ENCODE results near the gene LRRC2. TPM values are rescaled to one million over a fixed set of nuclear protein-coding genes. Genes with fewer than 3 reads are reported as not detected.
A peak's percentile ranks its signal among the peaks of the same experiment; 100 is the strongest.

The LRRC2 gene
- total RNA-seq, 1 donor from 2014 or later, result 2.0 TPM

DNA sequence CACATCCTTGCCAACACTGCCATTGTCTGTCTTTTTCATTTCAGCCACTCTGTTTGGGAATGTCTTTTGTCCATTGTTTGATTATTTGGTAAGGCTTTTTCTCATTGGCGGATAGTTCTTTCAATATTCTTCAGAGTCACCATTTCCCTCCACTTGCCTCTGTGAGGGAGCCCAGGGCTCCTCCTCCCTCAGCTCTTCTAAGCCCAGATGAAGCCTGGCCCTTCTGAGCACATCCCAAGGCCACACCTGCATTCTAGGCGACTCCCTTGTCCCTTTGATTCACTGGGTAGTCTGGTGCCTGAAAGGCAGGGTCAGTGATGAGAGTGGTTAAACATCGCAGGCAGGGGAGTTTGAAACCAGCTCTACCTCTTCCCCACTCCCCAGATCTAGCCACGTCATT lies 89.0 kb downstream of the LRRC2 start:
- Histone ChIP-seq H3K4me3 (no peak overlapping the region), H3K9me3 (no peaks in the 10 kb centered on the region), H3K4me1 (no peaks in the 10 kb centered on the region), H3K27ac (no peak overlapping the region), H3K36me3 (no peaks in the 10 kb centered on the region), H3K27me3 (no peaks in the 10 kb centered on the region)
- TF ChIP-seq POLR2A (IDR thresholded peaks at IDR 0.05) (no peak), POLR2AphosphoS5 (IDR thresholded peaks at IDR 0.05; ENCODE audit: insufficient read depth in 1 of 2, low read depth in 1 of 2) (no peak)
- TF ChIP-seq, protein P1, sequence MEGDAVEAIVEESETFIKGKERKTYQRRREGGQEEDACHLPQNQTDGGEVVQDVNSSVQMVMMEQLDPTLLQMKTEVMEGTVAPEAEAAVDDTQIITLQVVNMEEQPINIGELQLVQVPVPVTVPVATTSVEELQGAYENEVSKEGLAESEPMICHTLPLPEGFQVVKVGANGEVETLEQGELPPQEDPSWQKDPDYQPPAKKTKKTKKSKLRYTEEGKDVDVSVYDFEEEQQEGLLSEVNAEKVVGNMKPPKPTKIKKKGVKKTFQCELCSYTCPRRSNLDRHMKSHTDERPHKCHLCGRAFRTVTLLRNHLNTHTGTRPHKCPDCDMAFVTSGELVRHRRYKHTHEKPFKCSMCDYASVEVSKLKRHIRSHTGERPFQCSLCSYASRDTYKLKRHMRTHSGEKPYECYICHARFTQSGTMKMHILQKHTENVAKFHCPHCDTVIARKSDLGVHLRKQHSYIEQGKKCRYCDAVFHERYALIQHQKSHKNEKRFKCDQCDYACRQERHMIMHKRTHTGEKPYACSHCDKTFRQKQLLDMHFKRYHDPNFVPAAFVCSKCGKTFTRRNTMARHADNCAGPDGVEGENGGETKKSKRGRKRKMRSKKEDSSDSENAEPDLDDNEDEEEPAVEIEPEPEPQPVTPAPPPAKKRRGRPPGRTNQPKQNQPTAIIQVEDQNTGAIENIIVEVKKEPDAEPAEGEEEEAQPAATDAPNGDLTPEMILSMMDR (IDR thresholded peaks at IDR 0.05), result no peak
- DNase-seq (ENCODE audit: extremely low spot score in 2 of 2), result peak in 1 of 2 donors; percentile 42
- intact Hi-C loops (cut with DNase I), result no loop called here

DNA sequence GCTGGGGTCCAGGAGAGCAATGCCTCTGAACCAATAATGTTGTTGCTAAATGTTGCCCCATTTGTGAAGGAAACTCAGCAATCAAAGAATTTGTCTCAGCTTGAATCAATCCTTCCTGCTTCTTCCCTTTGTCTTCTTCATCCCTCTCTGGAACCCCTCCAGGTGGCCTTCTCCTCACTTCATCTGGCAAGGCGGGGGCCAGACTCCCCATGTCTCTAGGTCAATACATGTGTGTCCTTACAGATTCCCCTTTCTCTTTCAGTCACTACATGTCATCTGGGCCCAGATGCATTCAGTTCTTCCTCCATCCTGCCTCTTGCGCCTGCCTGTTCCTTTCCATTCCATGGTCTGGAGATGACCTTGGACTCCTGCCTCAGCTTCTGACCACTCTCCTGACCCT lies 93.4 kb downstream of the LRRC2 start:
- Histone ChIP-seq H3K36me3 (no peaks in the 10 kb centered on the region), H3K4me1 (no peaks in the 10 kb centered on the region), H3K27me3 (no peaks in the 10 kb centered on the region), H3K27ac (no peak overlapping the region), H3K4me3 (no peak overlapping the region), H3K9me3 (no peaks in the 10 kb centered on the region)
- DNase-seq (ENCODE audit: extremely low spot score in 2 of 2), result peak in 1 of 2 donors; percentile 19
- TF ChIP-seq, protein P1 (IDR thresholded peaks at IDR 0.05), result no peak
- TF ChIP-seq POLR2A (IDR thresholded peaks at IDR 0.05) (no peak), POLR2AphosphoS5 (IDR thresholded peaks at IDR 0.05; ENCODE audit: insufficient read depth in 1 of 2, low read depth in 1 of 2) (no peak)
- intact Hi-C loops (cut with DNase I), result no loop called here

DNA sequence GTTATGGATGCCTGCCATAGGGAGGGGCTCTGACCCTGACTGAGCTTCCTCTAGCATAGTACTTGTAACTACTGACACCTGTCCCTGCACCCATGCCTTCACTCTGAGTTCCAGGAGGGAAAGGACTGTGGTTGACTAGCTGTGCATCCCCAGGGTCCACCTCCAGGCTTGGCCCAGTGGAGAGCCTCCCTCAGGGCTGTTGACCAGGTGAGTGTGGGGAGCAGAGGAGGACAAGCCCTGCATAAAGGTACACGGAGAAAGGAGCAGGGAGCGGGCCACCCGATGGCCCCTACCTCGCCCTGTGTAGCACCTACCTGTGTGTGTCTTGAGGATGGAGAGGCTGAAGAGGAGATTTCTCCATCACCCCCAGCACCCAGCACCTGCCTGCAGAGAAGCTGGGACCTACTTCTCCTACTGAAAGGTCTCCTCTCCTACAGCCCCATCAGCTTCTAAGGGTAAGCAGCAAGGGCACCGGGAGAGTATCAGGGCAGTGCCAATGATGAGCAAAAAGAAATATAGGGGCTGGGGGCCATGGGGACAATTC lies 94.7 kb downstream of the LRRC2 start:
- H3K27me3 ChIP-seq, result no peaks in the 10 kb centered on the region
- no peaks in the 10 kb centered on the region for H3K36me3 ChIP-seq
- intact Hi-C loops (cut with DNase I), result no loop called here
- H3K4me3 ChIP-seq, result no peak overlapping the region
- TF ChIP-seq, protein P1 (IDR thresholded peaks at IDR 0.05), result no peak
- no peak for TF ChIP-seq POLR2AphosphoS5 (IDR thresholded peaks at IDR 0.05; ENCODE audit: insufficient read depth in 1 of 2, low read depth in 1 of 2)
- no peak for TF ChIP-seq POLR2A (IDR thresholded peaks at IDR 0.05)
- H3K27ac ChIP-seq, result no peak overlapping the region
- H3K9me3 ChIP-seq, result no peaks in the 10 kb centered on the region
- H3K4me1 ChIP-seq, result no peaks in the 10 kb centered on the region
- DNase-seq (ENCODE audit: extremely low spot score in 2 of 2), result peak; percentile 72 to 84

DNA sequence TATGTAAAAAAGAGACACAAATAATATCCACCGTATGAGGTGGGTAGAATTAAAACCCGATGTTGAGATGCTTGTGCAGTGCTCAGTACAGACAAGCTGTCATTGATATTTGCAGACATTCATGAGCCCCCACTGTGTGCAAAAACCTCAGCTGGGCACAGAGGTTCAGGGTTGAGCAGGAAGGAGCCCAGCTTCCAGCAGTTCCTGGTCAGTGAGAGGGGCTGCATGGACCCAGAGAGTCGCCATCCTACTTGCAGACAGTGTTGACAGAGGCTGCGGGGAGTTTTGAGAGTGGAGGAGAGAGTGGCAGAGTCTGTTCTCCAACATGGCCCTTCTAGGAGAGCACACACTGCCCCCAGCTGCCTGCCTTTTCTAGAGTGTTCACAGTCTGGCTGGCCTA lies 95.3 kb downstream of the LRRC2 start:
- H3K9me3 ChIP-seq, result no peaks in the 10 kb centered on the region
- H3K4me1 ChIP-seq, result no peaks in the 10 kb centered on the region
- H3K27ac ChIP-seq, result no peak overlapping the region
- TF ChIP-seq POLR2AphosphoS5 (IDR thresholded peaks at IDR 0.05; ENCODE audit: insufficient read depth in 1 of 2, low read depth in 1 of 2), result no peak
- TF ChIP-seq POLR2A (IDR thresholded peaks at IDR 0.05), result no peak
- TF ChIP-seq, protein P1 (IDR thresholded peaks at IDR 0.05), result no peak
- H3K27me3 ChIP-seq, result no peaks in the 10 kb centered on the region
- intact Hi-C loops (cut with DNase I), result no loop called here
- no peaks in the 10 kb centered on the region for H3K36me3 ChIP-seq
- peak; percentile 22 to 72 for DNase-seq (ENCODE audit: extremely low spot score in 2 of 2)
- no peak overlapping the region for H3K4me3 ChIP-seq

DNA sequence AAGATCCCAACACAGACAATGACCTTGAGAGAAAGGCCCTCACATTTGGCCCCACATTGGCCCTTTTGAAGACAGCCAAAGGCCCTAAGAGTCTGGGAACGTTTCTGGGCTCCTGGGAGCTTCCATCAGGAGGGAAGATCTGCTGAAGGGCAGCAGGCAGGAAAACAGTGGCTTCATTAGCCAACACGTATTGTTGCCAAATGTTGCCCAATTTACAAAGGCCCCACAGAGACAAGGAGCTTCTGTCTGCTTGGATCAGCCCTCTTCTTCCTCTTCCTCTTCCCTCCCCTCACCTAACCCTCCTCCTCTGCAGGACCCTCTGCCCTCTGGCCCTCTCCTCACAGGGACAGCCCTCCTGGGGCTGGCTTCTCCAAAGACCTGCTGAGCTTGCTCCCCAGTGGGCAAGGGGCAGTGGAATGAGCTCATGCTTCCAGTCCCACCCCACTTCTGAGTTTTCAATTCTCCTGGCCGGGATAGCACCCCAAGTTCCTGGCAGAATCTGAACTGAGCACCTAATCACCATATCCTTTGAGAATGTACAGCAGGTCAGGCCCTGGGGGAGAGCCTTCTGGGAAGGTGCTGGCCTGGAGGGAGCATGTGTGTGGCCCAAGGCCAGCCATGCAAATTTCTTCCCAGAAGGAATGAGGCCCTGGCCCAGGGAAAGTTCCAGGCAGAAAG lies 96.3 kb downstream of the LRRC2 start:
- no peaks in the 10 kb centered on the region for H3K27me3 ChIP-seq
- no peaks in the 10 kb centered on the region for H3K36me3 ChIP-seq
- H3K4me3 ChIP-seq, result no peak overlapping the region
- H3K27ac ChIP-seq, result no peak overlapping the region
- no peaks in the 10 kb centered on the region for H3K9me3 ChIP-seq
- DNase-seq (ENCODE audit: extremely low spot score in 2 of 2), result peak; percentile 49 to 74
- TF ChIP-seq POLR2A (IDR thresholded peaks at IDR 0.05) (no peak), POLR2AphosphoS5 (IDR thresholded peaks at IDR 0.05; ENCODE audit: insufficient read depth in 1 of 2, low read depth in 1 of 2) (no peak)
- TF ChIP-seq, protein P1 (IDR thresholded peaks at IDR 0.05), result no peak
- intact Hi-C loops (cut with DNase I), result no loop called here
- H3K4me1 ChIP-seq, result no peaks in the 10 kb centered on the region
